Endothelial cell of umbilical vein (primary cell): ENCODE results near the gene CEACAM21. TPM values are rescaled to one million over a fixed set of nuclear protein-coding genes. Genes with fewer than 3 reads are reported as not detected.

Experiments
- BruUV-seq: library from RNA; stranded (reverse); fragments of 400-500 nt; replicated peaks from 2 replicates; lab custom pipeline; 2021; lab: Mats Ljungman, UMichigan
- CTCF ChIA-PET: fragments of 300-600, 350-600 bp; sonication (Branson Sonifier 250); formaldehyde crosslinking; loops from one replicate; lab custom pipeline; 2021; ENCODE audit warnings: antibody characterized with exemption, inconsistent platforms; lab: Charles Lee
- POLR2A ChIA-PET: fragments of 300-600, 350-600 bp; sonication (Branson Sonifier 250); formaldehyde crosslinking; loops from one replicate; lab custom pipeline; 2021; ENCODE audit warnings: antibody characterized with exemption, inconsistent platforms; lab: Charles Lee
- DNase-seq: peaks from one replicate; pipeline ENCODE4 v3.0.0-alpha.2; 2011; ENCODE audit warnings: low read depth, low spot score
- FAIRE-seq: peaks from 2 replicates; lab custom pipeline; 2011; peaks lifted over from hg19 to GRCh38; lab: Jason Lieb, UNC
- H2AFZ ChIP-seq: 2 replicates; pipeline ENCODE4 v1.6.0; 2012; ENCODE audit warnings: low read depth, low read length, control low read depth, inconsistent platforms
- H3K27ac ChIP-seq: 2 replicates; pipeline ENCODE4 v1.5.1; 2011; ENCODE audit warnings: low read depth, mild to moderate bottlenecking, control low read depth, low read length, moderate library complexity; ENCODE audit not compliant: insufficient read depth
- H3K27me3 ChIP-seq, 2 experiments: 2 replicates each; pipeline versions ENCODE4 v1.6.0 to v1.6.1; 2011; ENCODE audit warnings: low read length in 2 of 2, mixed read lengths in 1 of 2; ENCODE audit not compliant: control insufficient read depth in 2 of 2, insufficient read depth in 2 of 2
- H3K36me3 ChIP-seq, 2 experiments: 2 replicates in 1 of 2; 3 replicates in 1 of 2; pipeline ENCODE4 v1.5.1; 2011; ENCODE audit warnings: low read length in 2 of 2, mild to moderate bottlenecking in 1 of 2, moderate library complexity in 1 of 2; ENCODE audit not compliant: control insufficient read depth in 2 of 2, insufficient read depth in 2 of 2; ENCODE audit errors: extremely low read depth in 1 of 2
- H3K4me1 ChIP-seq: 3 replicates; pipeline ENCODE4 v1.5.1; 2011; ENCODE audit warnings: mild to moderate bottlenecking, low read length; ENCODE audit not compliant: control insufficient read depth, insufficient read depth; ENCODE audit errors: extremely low read depth
- H3K4me2 ChIP-seq: 2 replicates; pipeline ENCODE4 v1.6.1; 2011; ENCODE audit warnings: low read length, control low read depth, mixed read lengths; ENCODE audit not compliant: insufficient read depth
- H3K4me3 ChIP-seq, 3 experiments: fragments of 200-600 bp in 1 of 3; sonication (generic), shearing (Covaris generic) in 1 of 3; replicated peaks in 1 of 3; 2 replicates each; pipeline ENCODE4 v1.5.1; 2011 to 2016; ENCODE audit warnings: control low read depth in 3 of 3, low read length in 3 of 3, mild to moderate bottlenecking in 2 of 3, inconsistent platforms in 1 of 3, low read depth in 1 of 3, moderate library complexity in 1 of 3; ENCODE audit not compliant: insufficient read depth in 1 of 3
- H3K79me2 ChIP-seq: 2 replicates; pipeline ENCODE4 v1.6.0; 2012; ENCODE audit warnings: low read length, inconsistent platforms; ENCODE audit not compliant: control insufficient read depth, insufficient read depth
- H3K9ac ChIP-seq: replicated peaks from 2 replicates; pipeline ENCODE3; 2011; ENCODE audit warnings: low read length, control low read depth; ENCODE audit not compliant: insufficient read depth; ENCODE audit errors: extremely low read depth
- H3K9me1 ChIP-seq: replicated peaks from 3 replicates; pipeline ENCODE4 v1.6.0; 2011; ENCODE audit warnings: mild to moderate bottlenecking, low read length; ENCODE audit not compliant: control insufficient read depth, insufficient read depth; ENCODE audit errors: extremely low read depth
- H3K9me3 ChIP-seq: replicated peaks from 2 replicates; pipeline ENCODE4 v1.5.1; 2012; ENCODE audit warnings: low read length, inconsistent platforms; ENCODE audit not compliant: control insufficient read depth, insufficient read depth
- H4K20me1 ChIP-seq: replicated peaks from 2 replicates; pipeline ENCODE3; 2011; ENCODE audit warnings: mild to moderate bottlenecking, low read length; ENCODE audit not compliant: control insufficient read depth, insufficient read depth; ENCODE audit errors: extremely low read depth
- CTCF ChIP-seq, 2 donors: IDR thresholded peaks; 1 replicate in 1 of 2; 2 replicates in 1 of 2; pipeline ENCODE4 v1.5.1; 2011; ENCODE audit warnings: low read length in 2 of 2, mild to moderate bottlenecking in 2 of 2, moderate library complexity in 2 of 2, control low read depth in 1 of 2, inconsistent platforms in 1 of 2, low read depth in 1 of 2; ENCODE audit not compliant: insufficient read depth in 1 of 2; ENCODE audit errors: extremely low read depth in 1 of 2
- EZH2 ChIP-seq: IDR thresholded peaks from 2 replicates; pipeline ENCODE4 v1.6.1; 2012; ENCODE audit warnings: borderline replicate concordance, low read depth, mild to moderate bottlenecking, moderate library complexity, low read length, inconsistent platforms; ENCODE audit not compliant: severe bottlenecking
- FOS ChIP-seq: IDR thresholded peaks from 2 replicates; pipeline ENCODE4 v1.6.1; 2011; ENCODE audit warnings: mild to moderate bottlenecking, low read length, moderate library complexity, borderline replicate concordance; ENCODE audit not compliant: insufficient read depth
- GATA2 ChIP-seq: IDR thresholded peaks from 2 replicates; pipeline ENCODE4 v1.7.0; 2011; ENCODE audit warnings: low read depth, mild to moderate bottlenecking, moderate library complexity, mixed read lengths, low read length; ENCODE audit not compliant: insufficient read length, insufficient read depth
- JUN ChIP-seq: IDR thresholded peaks from 2 replicates; pipeline ENCODE4 v1.6.1; 2011; ENCODE audit warnings: borderline replicate concordance, low read depth; ENCODE audit not compliant: insufficient read length, insufficient read depth
- MAX ChIP-seq: IDR thresholded peaks from 2 replicates; pipeline ENCODE4 v1.6.1; 2011; ENCODE audit not compliant: insufficient read depth, insufficient read length
- MYC ChIP-seq: IDR thresholded peaks from one replicate; pipeline ENCODE4 v1.6.1; 2011; ENCODE audit warnings: mild to moderate bottlenecking, low read depth, low read length
- POLR2A ChIP-seq: IDR thresholded peaks from 2 replicates; pipeline ENCODE4 v1.6.1; 2012; ENCODE audit warnings: low read depth, mild to moderate bottlenecking, control low read depth, low read length
- POLR2AphosphoS5 ChIP-seq: IDR thresholded peaks from 2 replicates; pipeline ENCODE4 v1.6.1; 2012; ENCODE audit warnings: low read depth, mild to moderate bottlenecking, control low read depth, low read length, moderate library complexity; ENCODE audit not compliant: insufficient read depth
- dilution Hi-C: fragments of 300-500 bp; cut with MboI; formaldehyde crosslinking; loops from one replicate; pipeline ENCODE4 v1.15.0; 2019; ENCODE audit warnings: low sequenced_read_pairs; ENCODE audit not compliant: extremely low pct_ligation_motif_present
- intact Hi-C: fragments of 100-400 bp; cut with micrococcal nuclease; formaldehyde crosslinking; loops from one replicate; pipeline ENCODE4 v1.10.0; 2022
- polyA plus RNA-seq, 4 experiments: library from polyadenylated mRNA; depleted of rRNA in 3 of 4; stranded (reverse) in 3 of 4; unstranded in 1 of 4; fragments of >200 nt; gene quantifications; 2 replicates each; pipeline versions ENCODE4 v1.2.1 to v1.2.3, GENCODE V29; 2011 to 2012; ENCODE audit warnings: missing spikeins in 1 of 4
- total RNA-seq: library from RNA; stranded (reverse); gene quantifications from 2 replicates; pipeline ENCODE4 v1.2.3, GENCODE V29; 2021

Gene CEACAM21
- total and polyA plus RNA-seq, 2 donors (not counting 3 experiments of a cell fraction or from before 2014, with no cell fraction given) = 0.81 to 1.7 TPM

- dilution Hi-C loops = no loop called here
- TF ChIP-seq POLR2A (no peak), EZH2 (no peak), FOS (no peak), MYC (no peak), GATA2 (no peak), MAX (no peak), CTCF (IDR thresholded peaks at IDR 0.05; ENCODE audit: extremely low read depth in 1 of 2, insufficient read depth in 1 of 2, low read depth in 1 of 2, low read length in 2 of 2) (no peak), POLR2AphosphoS5 (no peak), JUN (no peak)
- FAIRE-seq = no peak
- H3K36me3 ChIP-seq = no peaks in the 10 kb centered on the region
- H3K79me2 ChIP-seq = no peaks in the 10 kb centered on the region
- H3K27ac ChIP-seq = no peak overlapping the region
- no TSS peak for BruUV-seq
- no peaks in the 10 kb centered on the region for H4K20me1 ChIP-seq
- H3K4me2 ChIP-seq = no peak overlapping the region
- no peaks in the 10 kb centered on the region for H3K9me3 ChIP-seq
- no peaks in the 10 kb centered on the region for H3K9me1 ChIP-seq
- DNase-seq = no peak
- intact Hi-C loops = loop anchor here (1.0 to 5.0 kb wide), 6 partner anchors 25 to 263 kb away; no protein-coding TSS in a partner anchor
- CTCF ChIA-PET = interaction anchor here (0.6 to 17.6 kb wide), 32 partner anchors 10 to 366 kb away, joined by 3 to 343 read pairs (median 5); partner anchors contain the start of genes B3GNT8, DMAC2 and ERICH4
- H3K4me1 ChIP-seq = no peaks in the 10 kb centered on the region
- H3K4me3 ChIP-seq = no peak overlapping the region
- no peak overlapping the region for H3K9ac ChIP-seq
- POLR2A ChIA-PET = no interaction called here
- peaks cover 16 to 41% of the 10 kb centered on the region in 2 experiments for H3K27me3 ChIP-seq
- H2AFZ ChIP-seq = no peak overlapping the region
Measured at GRCh38 chr19:41570179-41570578, 5.8 kb upstream of the CEACAM21 start.
